NOMO-1 treated with DMSO at 0.1 percent for 48 hours (cell line): ENCODE data around the gene ATXN7L3B.
A peak's percentile ranks its signal among the peaks of the same experiment; 100 is the strongest.
"Not testable (repeated sequence)": the region's sequence is repeated elsewhere in the genome, so short reads cannot be mapped to it uniquely, and the experiment has no call there.

Source experiments
- DNase-seq: peaks from one replicate; lab custom pipeline; 2025; ENCODE audit not compliant: unreplicated experiment; lab: John Stamatoyannopoulos, UW

The ATXN7L3B gene, protein sequence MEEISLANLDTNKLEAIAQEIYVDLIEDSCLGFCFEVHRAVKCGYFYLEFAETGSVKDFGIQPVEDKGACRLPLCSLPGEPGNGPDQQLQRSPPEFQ

DNA sequence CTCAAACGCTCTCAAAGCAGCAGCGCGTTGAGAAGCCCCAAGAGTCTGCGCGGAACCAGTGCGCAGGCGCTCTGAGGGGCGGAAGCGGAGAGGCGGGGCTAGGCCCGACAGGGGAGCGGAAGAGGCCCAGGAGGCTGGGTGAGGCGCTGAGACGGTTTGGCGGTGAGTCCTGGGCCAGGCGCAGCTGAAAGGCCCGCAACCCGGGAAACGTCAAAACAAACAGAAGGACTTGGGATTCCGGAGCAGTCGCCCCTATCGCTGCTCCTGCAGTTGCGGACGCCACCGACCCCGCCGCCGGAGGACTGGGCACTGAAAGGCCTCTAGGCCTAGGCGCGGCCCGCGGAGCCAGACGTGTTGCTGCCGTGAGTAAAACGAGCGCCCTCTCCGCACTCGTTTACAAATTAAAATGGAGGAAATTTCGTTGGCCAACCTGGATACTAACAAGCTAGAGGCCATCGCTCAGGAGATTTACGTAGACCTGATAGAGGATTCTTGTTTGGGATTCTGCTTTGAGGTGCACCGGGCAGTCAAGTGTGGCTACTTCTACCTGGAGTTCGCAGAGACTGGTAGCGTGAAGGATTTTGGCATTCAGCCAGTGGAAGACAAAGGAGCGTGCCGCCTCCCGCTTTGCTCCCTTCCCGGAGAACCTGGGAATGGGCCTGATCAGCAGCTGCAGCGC lies at the start of gene ATXN7L3B:
ATXN7L3B (plus strand) TSS at position 129 of the 679 bp plus-strand sequence; CDS start at position 407, 278 bp downstream.
- peak; percentile 91 for DNase-seq

DNA sequence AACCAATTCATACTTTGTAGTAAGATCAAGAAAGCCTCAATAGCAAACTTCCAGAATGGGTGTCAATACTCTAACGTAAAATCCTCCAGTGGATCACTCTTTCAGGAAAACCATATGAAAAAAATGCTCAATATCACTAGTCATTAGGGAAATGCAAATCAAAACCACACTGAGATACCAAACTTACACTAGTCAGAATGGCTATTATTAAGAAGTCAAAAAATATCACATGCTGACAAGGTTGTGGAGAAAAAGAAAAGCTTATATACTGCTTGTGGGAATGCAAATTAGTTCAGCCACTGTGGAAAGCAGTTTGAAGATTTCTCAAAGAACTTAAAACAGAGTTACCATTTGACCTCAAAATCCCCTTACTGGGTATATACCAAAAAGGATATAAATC lies 49.5 kb upstream of the ATXN7L3B start:
- DNase-seq, result no peak

DNA sequence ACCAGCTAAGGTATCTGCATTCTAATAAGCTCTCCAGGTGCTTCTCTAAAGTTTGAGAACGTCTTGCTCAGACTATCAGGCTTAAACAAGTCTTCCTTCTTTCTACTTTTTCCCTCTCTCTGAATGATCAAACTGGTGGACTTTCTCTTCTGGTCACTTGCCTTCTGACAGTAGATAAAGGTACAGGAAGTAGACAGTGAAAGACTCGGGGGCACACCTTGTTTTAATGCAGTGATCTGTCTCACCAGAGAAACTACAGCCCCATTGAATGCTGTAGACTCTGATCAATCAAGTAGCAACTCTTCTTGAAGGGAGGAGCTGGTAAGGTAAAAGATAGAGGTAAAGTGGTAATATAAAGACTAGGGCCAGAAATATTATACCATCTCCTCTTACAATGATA lies 48.1 kb upstream of the ATXN7L3B start:
- DNase-seq, result no peak

DNA sequence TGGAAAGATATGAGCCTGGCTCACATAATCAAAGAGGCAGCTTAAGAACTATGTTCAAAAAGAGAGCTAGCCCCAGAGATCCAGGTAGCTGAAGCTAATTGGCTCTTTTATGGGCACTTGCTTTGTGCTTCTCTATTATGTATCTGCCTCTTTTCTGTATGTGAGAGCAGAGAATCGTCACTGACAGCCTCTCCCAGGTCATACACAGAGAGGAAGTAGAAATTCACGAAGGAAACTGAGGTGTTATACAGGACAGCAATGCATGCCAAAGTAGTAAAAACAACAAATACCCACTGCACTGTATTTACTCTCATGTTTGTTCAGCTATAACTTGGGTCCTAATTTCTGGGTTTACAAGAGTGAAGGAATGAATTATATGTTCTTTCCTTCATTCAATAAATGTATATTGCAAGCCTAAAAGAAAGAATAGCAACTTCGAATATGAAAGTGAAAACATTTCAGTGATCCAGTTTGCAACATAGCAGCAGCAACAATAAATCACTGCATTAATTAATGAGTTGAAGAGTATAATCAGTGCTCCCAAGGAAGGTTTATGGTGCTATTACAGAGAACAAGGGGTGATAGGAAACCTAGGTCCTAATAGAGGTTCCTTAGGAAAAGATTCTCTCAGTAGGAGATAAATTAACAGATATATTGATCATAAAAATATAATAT lies 47.1 kb upstream of the ATXN7L3B start:
- peak; percentile 4 for DNase-seq

DNA sequence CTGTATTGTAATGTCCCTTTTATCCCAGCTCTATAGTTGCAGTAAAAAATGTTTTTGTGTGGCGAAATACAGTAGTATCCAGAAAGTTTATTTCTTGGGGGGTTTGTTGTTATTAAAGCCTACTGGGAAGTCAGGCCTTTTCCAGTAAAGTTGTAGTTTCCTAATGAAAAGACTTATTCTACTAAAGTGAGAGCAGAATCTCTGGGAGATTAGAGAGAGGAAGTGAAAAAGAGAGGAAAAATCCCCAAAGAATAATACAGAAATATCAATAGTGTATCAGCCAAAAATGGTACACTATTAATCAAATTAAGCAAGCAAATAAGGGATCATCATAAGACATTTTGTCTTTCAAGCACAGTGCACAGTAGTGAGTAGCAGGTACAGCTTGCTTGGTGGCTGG lies 46.3 kb upstream of the ATXN7L3B start:
- no peak for DNase-seq

DNA sequence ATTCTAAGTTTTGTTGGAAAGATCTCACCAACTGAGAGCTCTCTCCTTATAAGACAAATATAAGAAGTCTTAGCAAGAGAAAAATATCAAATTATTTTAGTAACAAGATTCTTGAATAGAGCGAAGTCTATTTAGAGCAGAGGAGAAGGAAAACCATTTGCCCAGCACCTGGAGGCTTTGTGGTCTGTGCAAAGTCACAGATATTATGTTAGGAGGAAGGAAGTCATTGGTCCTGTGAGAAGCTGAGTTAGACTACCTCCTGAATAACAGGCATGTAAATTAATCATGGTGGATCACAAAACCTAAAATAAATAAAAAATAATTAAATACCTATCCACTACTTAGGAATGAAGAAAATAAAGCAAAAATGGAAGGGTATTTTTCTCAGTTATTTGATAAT lies 38.4 kb upstream of the ATXN7L3B start:
- DNase-seq, result no peak

DNA sequence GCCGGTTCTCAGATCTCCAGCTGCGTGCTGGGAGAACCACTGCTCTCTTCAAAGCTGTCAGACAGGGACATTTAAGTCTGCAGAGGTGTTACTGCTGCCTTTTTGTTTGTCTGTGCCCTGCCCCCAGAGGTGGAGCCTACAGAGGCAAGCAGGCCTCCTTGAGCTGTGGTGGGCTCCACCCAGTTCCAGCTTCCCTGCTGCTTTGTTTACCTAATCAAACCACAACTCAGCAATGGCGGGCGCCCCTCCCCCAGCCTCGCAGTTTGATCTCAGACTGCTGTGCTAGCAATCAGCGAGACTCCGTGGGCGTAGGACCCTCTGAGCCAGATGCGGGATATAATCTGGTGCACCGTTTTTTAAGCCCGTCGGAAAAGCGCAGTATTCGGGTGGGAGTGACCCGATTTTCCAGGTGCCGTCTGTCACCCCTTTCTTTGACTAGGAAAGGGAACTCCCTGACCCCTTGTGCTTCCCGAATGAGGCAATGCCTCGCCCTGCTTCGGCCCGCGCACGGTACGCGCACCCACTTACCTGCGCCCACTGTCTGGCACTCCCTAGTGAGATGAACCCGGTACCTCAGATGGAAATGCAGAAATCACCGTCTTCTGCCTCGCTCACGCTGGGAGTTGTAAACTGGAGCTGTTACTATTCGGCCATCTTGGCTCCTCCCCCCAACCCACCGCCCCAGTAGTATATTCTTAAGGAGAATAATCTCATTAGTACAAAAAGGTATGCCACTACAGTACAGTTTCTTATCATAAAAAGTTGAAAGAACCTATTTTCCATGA lies 28.6 kb upstream of the ATXN7L3B start:
- not testable (repeated sequence) for DNase-seq

DNA sequence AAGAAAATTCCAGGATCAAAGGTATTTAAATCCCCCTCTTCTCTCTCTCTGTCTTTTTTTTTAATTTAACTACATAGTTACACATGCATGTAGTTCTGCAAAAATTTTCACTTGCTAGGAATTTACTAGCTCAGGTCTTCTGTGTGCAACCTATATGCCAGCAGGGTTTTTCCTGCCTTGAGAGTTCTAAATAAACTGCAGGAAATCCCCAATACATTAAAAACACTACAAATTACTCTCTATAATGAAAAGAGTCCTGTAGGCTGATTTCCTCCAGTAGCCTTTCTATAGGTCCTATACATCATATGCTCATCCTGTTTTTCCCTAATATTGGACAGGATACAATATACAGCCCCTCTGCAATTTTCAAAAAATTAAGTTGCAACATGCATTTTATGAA lies 27.7 kb upstream of the ATXN7L3B start:
- DNase-seq, result no peak

DNA sequence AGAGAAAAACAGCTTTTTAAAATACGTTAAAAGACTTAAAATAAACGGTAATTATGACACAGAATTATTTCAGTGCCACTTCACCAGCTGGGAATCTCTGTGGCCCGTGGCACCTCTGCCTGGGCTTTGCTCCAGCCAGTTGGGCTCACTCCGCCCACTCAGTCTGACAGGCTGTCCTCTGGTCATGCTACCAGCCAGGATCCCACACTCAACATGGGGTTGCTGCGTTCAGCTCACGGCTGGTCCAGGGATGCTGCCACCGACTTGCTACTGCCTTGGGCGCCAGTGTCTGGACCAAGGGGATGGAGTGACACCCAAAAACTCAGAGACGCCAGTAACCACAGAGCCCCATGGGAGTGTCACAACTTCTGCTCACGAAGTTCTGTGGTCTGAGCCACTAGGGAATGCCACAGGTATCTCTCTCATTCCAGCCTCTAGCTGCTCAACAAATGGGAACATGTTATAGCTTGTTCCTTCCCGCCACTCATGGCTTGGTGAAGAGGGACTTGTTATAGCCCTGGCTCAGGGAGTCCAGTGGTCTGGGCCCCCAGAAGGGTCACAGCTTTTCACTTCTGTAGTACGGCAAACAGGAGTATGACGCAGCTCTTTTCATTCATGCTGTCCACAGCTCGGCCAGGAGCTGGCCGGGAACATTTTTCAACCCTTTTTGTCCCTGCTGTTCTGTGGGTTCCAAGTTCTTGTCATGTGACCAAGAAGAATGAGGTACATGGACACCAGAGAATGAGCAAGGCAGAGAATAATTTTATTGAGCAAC lies 23.4 kb upstream of the ATXN7L3B start:
- no peak for DNase-seq

DNA sequence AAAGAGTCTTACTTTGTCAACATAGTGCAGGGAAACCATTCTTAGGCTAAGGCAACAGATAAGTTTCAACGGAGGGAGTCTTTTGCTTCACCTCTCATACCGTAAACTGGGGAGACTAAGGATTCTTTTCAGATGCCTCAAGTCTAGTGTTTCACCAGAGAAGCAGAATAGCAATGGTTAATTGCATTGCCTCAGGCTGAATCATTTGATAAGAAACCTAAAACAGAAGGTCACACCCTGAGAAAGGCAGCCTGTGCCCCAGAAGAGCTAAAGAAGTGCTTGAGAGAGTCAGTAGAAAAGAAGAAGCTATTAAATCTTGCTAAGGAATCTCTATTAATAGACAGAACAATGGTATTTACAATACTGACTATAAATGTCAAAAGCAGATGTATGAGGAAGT lies 21.8 kb upstream of the ATXN7L3B start:
- DNase-seq, result no peak

DNA sequence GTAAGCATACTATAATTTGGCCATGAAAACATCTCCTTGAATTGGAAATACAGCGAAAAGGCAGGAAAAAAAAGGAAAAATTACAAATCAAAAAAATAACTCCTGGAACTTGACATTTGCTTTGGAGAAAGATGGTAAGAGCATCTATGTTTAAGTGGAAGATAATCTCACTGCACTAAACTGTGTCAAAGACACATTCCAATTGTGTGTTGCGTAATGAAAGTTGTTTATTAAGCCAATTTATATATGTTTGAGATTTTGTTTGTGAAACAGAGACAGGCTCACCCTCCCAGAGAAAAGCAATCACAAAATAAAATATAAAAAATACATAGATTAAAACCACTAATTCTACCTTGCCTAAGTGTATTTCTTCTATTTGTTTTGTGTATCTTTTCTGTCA lies 11.1 kb upstream of the ATXN7L3B start:
- no peak for DNase-seq

DNA sequence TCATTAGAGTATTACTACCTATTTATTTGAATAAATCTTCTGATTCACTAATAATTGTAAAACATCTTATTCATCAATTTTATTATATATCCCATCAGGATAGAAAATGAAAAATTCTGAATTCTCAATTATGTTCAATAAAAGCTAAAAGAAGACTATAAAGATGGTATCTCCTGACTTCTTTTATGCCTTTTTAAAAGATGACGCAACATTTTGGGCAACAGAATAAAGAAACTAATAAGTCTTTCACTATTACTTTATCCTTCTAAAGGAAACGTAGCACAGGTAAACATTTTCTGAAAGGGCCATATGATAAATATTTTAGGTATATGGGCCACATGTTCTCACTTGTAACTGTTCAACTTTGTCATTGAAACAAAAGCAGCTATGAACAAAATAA lies 10.1 kb upstream of the ATXN7L3B start:
- no peak for DNase-seq

DNA sequence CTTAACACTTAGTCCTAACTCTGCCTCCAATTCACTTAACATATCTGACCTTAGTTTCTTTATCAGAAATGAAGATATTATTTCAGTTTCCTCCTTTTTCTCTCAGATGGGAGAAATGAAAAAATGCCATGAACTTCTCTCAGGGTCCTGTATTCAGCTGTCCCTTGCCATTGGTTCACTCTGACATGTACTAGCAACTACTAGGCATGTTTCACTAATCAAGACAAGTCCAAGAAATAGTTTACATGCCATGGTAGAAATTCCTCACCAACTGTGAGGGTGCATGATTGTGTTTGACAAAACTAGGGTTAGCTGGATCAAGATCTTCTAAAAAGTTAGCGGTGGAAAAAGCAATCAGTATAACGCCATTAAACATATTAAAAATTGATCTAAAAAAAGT lies 7.0 kb upstream of the ATXN7L3B start:
- no peak for DNase-seq

DNA sequence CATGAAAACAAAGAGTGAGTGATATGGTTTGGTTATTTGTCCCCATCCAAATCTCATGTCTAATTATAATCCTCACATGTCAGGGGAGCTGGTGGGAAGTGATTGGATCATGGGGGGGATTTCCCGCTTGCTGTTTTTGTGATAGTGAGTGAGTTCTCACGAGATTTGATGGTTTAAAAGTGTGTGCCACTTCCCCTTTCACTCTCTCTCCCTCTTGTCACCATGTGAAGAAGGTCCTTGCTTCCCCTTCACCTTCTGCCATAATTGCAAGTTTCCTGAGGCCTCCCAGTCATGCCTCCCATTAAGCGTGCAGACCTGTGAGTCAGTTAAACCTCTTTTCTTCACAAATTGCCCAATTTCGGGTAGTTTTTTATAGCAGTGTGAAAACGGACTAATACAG lies 2.1 kb upstream of the ATXN7L3B start:
- DNase-seq, result peak; percentile 62

DNA sequence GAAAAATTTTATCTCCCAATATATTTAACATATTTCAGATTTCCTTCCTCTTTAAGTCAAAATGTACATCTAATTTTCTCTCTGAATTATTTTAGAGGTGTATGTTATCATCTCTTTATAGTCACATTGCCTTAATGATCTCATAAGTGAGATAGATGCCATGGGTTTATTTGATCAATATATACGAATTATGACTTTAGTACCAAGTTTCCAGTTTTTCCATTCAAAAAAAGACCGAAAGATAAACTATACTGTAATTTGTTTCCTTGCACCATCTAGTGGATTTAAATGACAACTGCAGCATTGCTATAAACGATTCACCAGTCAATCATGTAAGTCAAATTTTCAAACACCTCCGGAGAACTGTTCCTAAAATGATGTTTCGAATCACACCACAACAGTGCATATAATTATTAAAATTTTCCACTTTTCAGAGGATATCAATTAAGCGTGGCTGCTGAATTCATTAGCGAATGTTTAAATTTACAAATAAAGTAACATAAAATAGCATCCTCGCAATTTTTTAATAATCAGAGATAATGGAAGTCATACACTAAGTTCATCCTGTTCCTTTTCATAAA lies 419 bp upstream of the ATXN7L3B start:
- peak; percentile 79 for DNase-seq

DNA sequence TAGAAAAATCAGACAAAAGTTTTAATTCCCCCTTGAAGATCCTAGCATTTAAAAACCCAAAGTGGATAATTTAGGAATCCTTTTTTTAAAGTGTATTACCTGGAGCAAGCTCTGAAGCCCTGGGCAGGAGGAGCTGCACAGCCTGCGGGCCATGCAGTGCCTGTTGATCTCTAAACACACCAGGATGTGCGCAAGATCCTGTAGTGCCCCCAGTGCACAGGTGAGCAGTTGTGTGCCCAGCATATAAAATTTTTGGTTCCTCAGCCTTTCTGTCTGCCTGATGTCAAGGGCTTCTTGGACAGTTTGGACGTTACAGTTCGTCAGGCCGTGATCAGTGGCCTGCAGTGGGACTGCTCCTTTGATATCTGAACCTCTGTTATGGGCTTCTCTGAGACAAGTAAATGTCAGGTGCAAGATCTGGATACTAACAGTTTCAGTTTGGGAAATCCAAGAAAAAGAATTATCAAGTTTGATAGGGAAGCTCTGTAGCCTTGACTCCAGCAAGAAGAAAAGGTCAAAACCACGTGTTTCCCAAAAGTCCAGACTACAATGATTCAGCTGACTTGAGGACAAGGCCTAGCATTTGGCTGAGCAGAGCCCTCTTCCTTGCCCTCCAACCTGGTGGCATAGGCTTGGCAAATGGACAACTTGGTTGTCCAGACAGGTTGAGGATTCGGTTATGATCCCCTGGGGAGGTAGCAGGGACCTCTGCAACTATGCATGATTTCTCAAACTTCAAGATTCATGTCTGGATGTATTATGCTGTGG lies 1.0 kb downstream of the ATXN7L3B start:
- DNase-seq, result no peak

DNA sequence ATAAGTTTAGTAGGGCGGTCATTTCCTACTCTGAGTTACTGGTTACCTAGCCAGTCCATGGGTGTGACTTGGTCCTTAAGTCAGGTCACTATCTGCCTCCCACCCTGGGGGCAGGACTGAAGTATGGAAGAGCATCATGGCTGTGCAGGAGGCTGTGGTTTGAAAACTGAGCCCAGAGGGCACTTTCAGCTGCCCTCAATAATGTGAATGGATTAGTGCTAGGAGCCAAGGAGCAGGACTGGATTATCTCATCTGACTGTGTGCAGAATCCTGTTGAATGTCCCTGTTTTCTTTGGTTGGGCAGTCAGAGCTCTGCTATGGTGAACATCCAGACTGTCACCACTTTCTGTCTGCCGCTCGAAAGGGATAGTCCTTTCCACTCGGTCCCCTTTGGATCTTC lies 1.6 kb downstream of the ATXN7L3B start:
- DNase-seq, result no peak

DNA sequence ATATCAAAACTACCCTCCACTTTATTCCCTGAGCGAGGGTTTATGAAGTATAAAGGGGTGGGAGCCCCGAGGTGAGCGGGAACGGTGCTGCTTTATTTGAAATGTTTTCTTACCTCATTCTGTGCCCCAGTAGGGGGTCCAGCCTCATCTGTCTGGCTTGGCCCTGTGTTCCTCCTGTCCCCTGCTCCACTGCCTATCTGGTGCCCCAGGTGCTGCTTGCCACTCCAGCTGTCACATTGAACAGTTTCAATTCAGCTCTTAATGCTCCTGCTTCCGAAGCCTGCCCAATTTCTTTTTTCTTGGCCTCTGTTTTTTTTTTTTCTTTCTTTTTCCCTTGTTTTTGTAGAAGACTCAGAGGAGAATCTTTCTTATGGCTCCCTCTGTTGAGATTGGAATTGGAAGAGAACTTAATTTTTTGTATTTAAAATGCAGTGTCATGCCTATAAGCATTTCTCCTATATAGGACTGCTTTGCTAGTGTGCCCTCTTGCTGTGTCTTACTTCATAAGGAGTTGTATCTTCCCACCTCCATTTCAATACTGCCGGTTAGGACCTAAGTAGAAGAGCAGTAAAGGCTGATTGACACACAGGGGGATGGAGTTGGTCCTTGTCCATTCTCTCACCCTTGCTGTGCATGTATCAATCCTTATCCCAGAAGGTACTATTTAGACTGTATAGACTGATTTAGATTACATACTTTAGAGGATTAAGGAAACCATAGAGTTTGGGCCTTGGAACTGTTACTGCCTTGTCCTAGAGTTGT lies 2.3 kb downstream of the ATXN7L3B start:
- DNase-seq, result no peak

DNA sequence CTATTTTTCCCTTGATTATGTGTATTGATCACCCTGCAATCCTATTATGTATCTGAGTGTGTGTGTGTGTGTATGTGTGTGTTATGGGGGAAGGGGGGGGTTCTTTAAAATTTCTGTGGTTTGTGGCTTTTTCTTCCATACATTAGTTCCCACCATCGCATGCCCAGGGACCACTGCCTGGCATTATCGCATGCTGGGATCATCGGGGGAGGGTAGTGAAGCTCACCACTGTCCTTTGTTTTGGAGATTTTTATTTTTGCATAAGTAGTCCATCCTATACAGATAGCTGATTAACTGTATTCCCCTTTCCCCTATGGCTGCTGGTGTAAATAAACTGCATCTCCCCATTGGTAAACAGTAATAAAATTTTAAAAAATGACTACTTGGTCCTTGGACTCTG lies 3.4 kb downstream of the ATXN7L3B start:
- DNase-seq, result no peak
